Testis (tissue), 3 donors: ENCODE data around the gene MAP2K5. TPM values are rescaled to one million over a fixed set of nuclear protein-coding genes. Genes with fewer than 3 reads are reported as not detected.

Experiments
- DNase-seq: peaks from one replicate; pipeline ENCODE4 v3.0.0-alpha.2; 2019
- H3K27ac ChIP-seq, 2 donors: fragments of 200-600 bp; sonication (generic); one replicate each; pipeline ENCODE4 v1.5.1; 2019
- H3K27me3 ChIP-seq: fragments of 200-600 bp; sonication (generic); one replicate; pipeline ENCODE4 v1.5.1; 2019
- H3K36me3 ChIP-seq: fragments of 200-600 bp; sonication (generic); one replicate; pipeline ENCODE4 v1.5.1; 2017; ENCODE audit warnings: low read depth; ENCODE audit errors: missing control alignments
- H3K4me1 ChIP-seq: fragments of 200-600 bp; sonication (generic); one replicate; pipeline ENCODE4 v1.5.1; 2019
- H3K4me3 ChIP-seq, 2 donors: fragments of 200-600 bp; sonication (generic); one replicate each; pipeline ENCODE4 v1.5.1; 2017 to 2019
- H3K9me3 ChIP-seq: fragments of 200-600 bp; sonication (generic); one replicate; pipeline ENCODE4 v1.5.1; 2017
- POLR2A ChIP-seq: fragments of 450-650 bp; IDR thresholded peaks from one replicate; pipeline ENCODE4 v1.6.1; 2017; ENCODE audit warnings: antibody characterized with exemption, mild to moderate bottlenecking, moderate library complexity
- WGBS, 2 donors: methylation state at CpG; one replicate each; pipeline ENCODE4 v1.1.5; 2018; 5-methylcytosine and 5-hydroxymethylcytosine counted together
- intact Hi-C: fragments of 100-400 bp; cut with DNase I; formaldehyde crosslinking; loops from one replicate; pipeline ENCODE4 v1.15.1; 2023; ENCODE audit warnings: low total_unique reads
- polyA plus RNA-seq: library from polyadenylated mRNA; stranded (reverse); fragments of 350-450 nt; fragmentation: Illumina TruSeq; extraction: RNeasy Lipid Tissue Mini Kit (QIAGEN cat#74804); gene quantifications from one replicate; pipeline ENCODE4 v1.2.3, GENCODE V29; 2014; ENCODE audit warnings: low read depth, low replicate concordance; ENCODE audit not compliant: insufficient read depth
- total RNA-seq, 2 donors: library from RNA; depleted of rRNA; stranded (reverse); fragments of >200 nt; gene quantifications; one replicate each; pipeline ENCODE4 v1.2.3, GENCODE V29; 2016
- TF ChIP-seq, protein P1 (sequence below), 3 experiments: fragments of 450-650 bp in 2 of 3; fragments of 200-600 bp in 1 of 3; sonication (generic) in 1 of 3; IDR thresholded peaks; one replicate each; pipeline ENCODE4 v1.5.1; 2016 to 2019; ENCODE audit warnings: antibody characterized with exemption in 3 of 3, mild to moderate bottlenecking in 2 of 3, moderate library complexity in 1 of 3

The MAP2K5 gene
- total and polyA plus RNA-seq, 3 donors from 2014 or later, result 28.0 to 34.3 (median 31.2) TPM

DNA sequence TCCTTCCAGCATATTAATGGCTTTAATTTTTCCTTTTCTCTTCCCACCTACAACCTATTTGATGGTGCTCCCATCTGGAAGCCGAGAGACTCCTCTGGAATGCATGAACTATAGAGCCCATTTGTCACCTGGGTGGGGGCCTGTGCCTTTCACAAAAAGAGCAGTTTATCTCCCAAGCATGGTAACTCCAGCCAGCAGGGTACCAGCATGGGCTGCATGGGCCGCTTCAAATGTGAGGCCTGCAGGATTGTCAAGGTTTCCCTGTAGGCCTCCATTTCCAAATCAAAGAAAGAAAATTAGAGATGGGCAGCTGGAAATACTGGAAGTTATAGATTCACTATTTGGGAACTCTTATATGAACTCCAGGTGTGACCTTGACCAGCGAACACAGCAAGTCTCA, 232.1 kb downstream of the MAP2K5 start:
- no peak for DNase-seq
- Histone ChIP-seq H3K36me3 (no peaks in the 10 kb centered on the region), H3K27me3 (no peaks in the 10 kb centered on the region), H3K4me3 (no peak overlapping the region), H3K9me3 (no peaks in the 10 kb centered on the region), H3K4me1 (no peaks in the 10 kb centered on the region), H3K27ac (no peak overlapping the region)
- intact Hi-C loops, result no loop called here
- TF ChIP-seq, protein P1, sequence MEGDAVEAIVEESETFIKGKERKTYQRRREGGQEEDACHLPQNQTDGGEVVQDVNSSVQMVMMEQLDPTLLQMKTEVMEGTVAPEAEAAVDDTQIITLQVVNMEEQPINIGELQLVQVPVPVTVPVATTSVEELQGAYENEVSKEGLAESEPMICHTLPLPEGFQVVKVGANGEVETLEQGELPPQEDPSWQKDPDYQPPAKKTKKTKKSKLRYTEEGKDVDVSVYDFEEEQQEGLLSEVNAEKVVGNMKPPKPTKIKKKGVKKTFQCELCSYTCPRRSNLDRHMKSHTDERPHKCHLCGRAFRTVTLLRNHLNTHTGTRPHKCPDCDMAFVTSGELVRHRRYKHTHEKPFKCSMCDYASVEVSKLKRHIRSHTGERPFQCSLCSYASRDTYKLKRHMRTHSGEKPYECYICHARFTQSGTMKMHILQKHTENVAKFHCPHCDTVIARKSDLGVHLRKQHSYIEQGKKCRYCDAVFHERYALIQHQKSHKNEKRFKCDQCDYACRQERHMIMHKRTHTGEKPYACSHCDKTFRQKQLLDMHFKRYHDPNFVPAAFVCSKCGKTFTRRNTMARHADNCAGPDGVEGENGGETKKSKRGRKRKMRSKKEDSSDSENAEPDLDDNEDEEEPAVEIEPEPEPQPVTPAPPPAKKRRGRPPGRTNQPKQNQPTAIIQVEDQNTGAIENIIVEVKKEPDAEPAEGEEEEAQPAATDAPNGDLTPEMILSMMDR (IDR thresholded peaks at IDR 0.05), result no peak
- TF ChIP-seq POLR2A, result no peak
- 96 to 98% methylated on average over 3 of the region's 3 CpGs for WGBS, 2 donors

DNA sequence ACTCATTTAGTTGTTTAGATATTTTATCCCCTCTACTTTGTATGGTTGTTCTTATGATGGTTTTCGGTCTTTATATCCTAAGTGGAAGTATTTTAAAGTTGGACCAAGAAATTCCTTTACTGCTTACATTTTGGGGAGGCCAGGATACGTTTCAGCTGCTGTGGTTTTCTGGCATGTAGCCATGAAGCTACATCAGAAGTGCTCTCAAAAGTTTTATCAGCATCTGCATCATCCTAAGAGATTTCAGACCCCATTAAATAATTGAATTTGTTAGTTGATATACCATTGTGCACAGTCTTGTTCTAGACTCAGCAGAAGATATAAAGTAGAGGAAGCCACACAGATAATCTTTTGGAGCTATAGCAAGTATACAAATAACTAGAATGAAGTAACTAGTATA, 232.7 kb downstream of the MAP2K5 start:
- no peaks in the 10 kb centered on the region for H3K4me1 ChIP-seq
- DNase-seq, result no peak
- H3K4me3 ChIP-seq, result no peak overlapping the region
- intact Hi-C loops, result no loop called here
- no peak for TF ChIP-seq POLR2A
- TF ChIP-seq, protein P1 (IDR thresholded peaks at IDR 0.05), result no peak
- no peaks in the 10 kb centered on the region for H3K27me3 ChIP-seq
- H3K36me3 ChIP-seq, result no peaks in the 10 kb centered on the region
- no peaks in the 10 kb centered on the region for H3K9me3 ChIP-seq
- no peak overlapping the region for H3K27ac ChIP-seq
- WGBS, 2 donors, result 83 to 96% methylated on average over 2 of the region's 2 CpGs

DNA sequence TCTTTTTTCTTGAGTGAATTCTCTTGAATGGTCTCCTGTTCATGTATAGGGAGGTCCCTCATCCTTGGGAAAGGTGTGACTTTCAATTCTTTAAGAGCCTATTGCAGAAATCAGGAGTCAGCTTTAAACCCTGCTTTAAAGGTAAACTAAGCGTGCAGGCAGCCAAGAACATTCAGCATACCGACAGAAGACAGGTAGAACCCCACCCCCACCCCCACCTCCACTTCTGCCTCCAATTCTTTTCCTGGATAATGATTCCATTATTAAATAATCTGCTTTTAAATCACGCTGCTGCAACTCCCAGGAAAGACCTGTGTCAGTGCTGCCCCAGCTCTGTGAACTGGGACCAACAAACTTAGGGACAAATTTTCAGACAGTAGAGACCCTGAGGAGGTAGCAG, 233.5 kb downstream of the MAP2K5 start:
- whole genome bisulfite sequencing, 2 donors, result 93 to 94% methylated on average over 3 of the region's 3 CpGs
- intact Hi-C loops, result no loop called here

DNA sequence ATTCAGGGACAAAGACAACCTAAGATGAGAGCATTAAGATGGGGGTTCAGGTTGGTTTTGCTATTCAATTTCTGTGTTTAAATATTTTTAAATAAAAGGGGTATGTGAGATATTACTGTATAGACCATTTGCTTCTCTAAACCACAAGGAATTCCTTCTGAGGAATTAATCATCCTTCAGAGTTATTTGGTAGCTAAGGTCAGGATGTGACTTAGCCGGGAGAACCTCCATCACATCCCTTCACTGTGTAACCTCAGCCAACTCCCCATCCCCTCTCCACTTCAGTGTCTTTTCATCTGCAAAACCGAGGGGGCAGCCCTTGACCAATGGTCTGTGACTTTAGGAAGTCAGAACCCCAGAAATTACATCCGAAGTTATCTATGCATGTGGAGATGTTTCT, 234.1 kb downstream of the MAP2K5 start:
- intact Hi-C loops, result no loop called here
- Histone ChIP-seq H3K27ac (no peak overlapping the region), H3K27me3 (no peaks in the 10 kb centered on the region), H3K4me1 (no peaks in the 10 kb centered on the region), H3K36me3 (no peaks in the 10 kb centered on the region), H3K9me3 (no peaks in the 10 kb centered on the region), H3K4me3 (no peak overlapping the region)
- no peak for DNase-seq
- TF ChIP-seq POLR2A, result no peak
- TF ChIP-seq, protein P1 (IDR thresholded peaks at IDR 0.05), result no peak
- 78 to 79% methylated on average over 3 of the region's 3 CpGs for WGBS, 2 donors

More for the DNA sequence above, 233.5 kb downstream of the MAP2K5 start:
- no peaks in the 10 kb centered on the region for H3K4me1 ChIP-seq
- H3K27me3 ChIP-seq, result no peaks in the 10 kb centered on the region
- TF ChIP-seq, protein P1 (IDR thresholded peaks at IDR 0.05), result no peak
- TF ChIP-seq POLR2A, result no peak
- H3K27ac ChIP-seq, result no peak overlapping the region
- H3K36me3 ChIP-seq, result no peaks in the 10 kb centered on the region
- no peak overlapping the region for H3K4me3 ChIP-seq
- H3K9me3 ChIP-seq, result no peaks in the 10 kb centered on the region
- DNase-seq, result no peak

DNA sequence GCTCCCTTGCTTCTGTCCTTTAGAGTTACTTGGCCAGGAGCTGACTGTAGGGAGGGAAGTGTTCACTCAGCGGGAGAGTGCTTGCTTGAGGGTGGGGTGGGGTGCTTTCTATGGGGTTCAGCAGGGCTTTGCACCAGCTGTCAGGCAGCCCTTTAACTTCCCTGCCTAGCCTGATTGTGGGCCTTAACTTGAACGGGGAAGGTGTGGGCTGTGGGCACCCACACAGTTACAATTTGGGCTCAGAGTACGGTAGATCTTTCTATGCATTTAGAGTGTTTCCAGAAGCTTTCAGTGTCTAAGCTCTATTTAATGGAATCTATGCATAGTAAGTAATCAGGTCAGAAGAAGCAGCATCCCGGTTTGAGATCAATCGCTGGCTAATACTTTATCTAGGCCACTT, 234.6 kb downstream of the MAP2K5 start:
- TF ChIP-seq, protein P1 (IDR thresholded peaks at IDR 0.05), result no peak
- TF ChIP-seq POLR2A, result no peak
- H3K4me1 ChIP-seq, result no peaks in the 10 kb centered on the region
- DNase-seq, result no peak
- WGBS, 2 donors, result 83 to 87% methylated on average over 5 of the region's 5 CpGs
- H3K27ac ChIP-seq, result no peak overlapping the region
- intact Hi-C loops, result no loop called here
- H3K27me3 ChIP-seq, result no peaks in the 10 kb centered on the region
- no peaks in the 10 kb centered on the region for H3K36me3 ChIP-seq
- H3K9me3 ChIP-seq, result no peaks in the 10 kb centered on the region
- H3K4me3 ChIP-seq, result no peak overlapping the region
